Measurements from ENCODE around the gene NUTF2. TPM values are rescaled to one million over a fixed set of nuclear protein-coding genes. Genes with fewer than 3 reads are reported as not detected.
"Not testable (repeated sequence)": the region's sequence is repeated elsewhere in the genome, so short reads cannot be mapped to it uniquely, and the experiment has no call there.

NUTF2 gene
- polyA plus RNA-seq, 3 donors, result 64.2 to 104 (median 90.3) TPM

GRCh38 chr16:67910158-67910557, 63.4 kb downstream of the NUTF2 start:
- intact Hi-C loops (cut with micrococcal nuclease), result no loop called here
- H3K9me3 ChIP-seq (replicated peaks in 1 of 2; ENCODE audit: control insufficient read depth in 1 of 2, insufficient read depth in 1 of 2, low read length in 2 of 2), result no peaks in the 10 kb centered on the region
- peaks cover 37 to 50% of the 10 kb centered on the region in 2 donors for H3K36me3 ChIP-seq (replicated peaks in 1 of 2; ENCODE audit: control insufficient read depth in 1 of 2, insufficient read depth in 2 of 2, low read length in 2 of 2)
- 50% methylated on average over 2 of the region's 2 CpGs for WGBS (ENCODE audit: insufficient coverage)
- no peak for TF ChIP-seq CTCF (IDR thresholded peaks at IDR 0.05)
- no peaks in the 10 kb centered on the region for H3K27me3 ChIP-seq (ENCODE audit: control insufficient read depth in 2 of 2, insufficient read depth in 2 of 2, low read length in 2 of 2)
- peaks cover 3% of the 10 kb centered on the region for H3K79me2 ChIP-seq (ENCODE audit: insufficient read depth, low read length)
- DNase-seq, result no peak
- Mint-ChIP-seq H3K27me3 (ENCODE audit: low read depth in 3 of 3) (peaks cover 0 to 2% (median 0%) of the 10 kb centered on the region in 3 donors), H3K9me3 (peaks cover 0 to 3% (median 0%) of the 10 kb centered on the region in 7 donors), H3K27ac (peak overlapping the region in 1 of 7 donors; percentile 16), H3K4me3 (no peak overlapping the region), H3K36me3 (peaks cover 41 to 61% of the 10 kb centered on the region in 2 donors), H3K4me1 (peaks cover 2% of the 10 kb centered on the region)
- no peaks in the 10 kb centered on the region for H3K4me1 ChIP-seq (ENCODE audit: control insufficient read depth in 1 of 2, insufficient read depth in 2 of 2, low read length in 2 of 2)
- H2AFZ ChIP-seq (ENCODE audit: insufficient read depth, low read depth, low read length, poor library complexity, severe bottlenecking), result no peak overlapping the region
- H4K20me1 ChIP-seq (ENCODE audit: insufficient read depth, low read length), result peaks cover 54% of the 10 kb centered on the region
- no peak overlapping the region for H3K4me3 ChIP-seq (replicated peaks in 1 of 3; ENCODE audit: low read depth in 2 of 3, low read length in 3 of 3)
- no peak overlapping the region for H3K9ac ChIP-seq (ENCODE audit: insufficient read depth, low read length, poor library complexity, severe bottlenecking)
- H3K4me2 ChIP-seq (replicated peaks; ENCODE audit: extremely low read depth, low read length, poor library complexity, severe bottlenecking), result no peak overlapping the region
- H3K27ac ChIP-seq (ENCODE audit: low read depth in 1 of 2, low read length in 2 of 2), result no peak overlapping the region

GRCh38 chr16:67914758-67915495, 68.2 kb downstream of the NUTF2 start:
- intact Hi-C loops (cut with micrococcal nuclease), result no loop called here
- no peaks in the 10 kb centered on the region for H3K4me1 ChIP-seq (ENCODE audit: control insufficient read depth in 1 of 2, insufficient read depth in 2 of 2, low read length in 2 of 2)
- WGBS (ENCODE audit: insufficient coverage), result 94% methylated on average over 5 of the region's 7 CpGs
- Mint-ChIP-seq H3K27ac (peak overlapping the region in 5 of 7 donors; percentile 10 to 51 (median 21)), H3K36me3 (peaks cover 65 to 83% of the 10 kb centered on the region in 2 donors), H3K4me3 (no peak overlapping the region), H3K4me1 (peaks cover 6% of the 10 kb centered on the region), H3K9me3 (no peaks in the 10 kb centered on the region), H3K27me3 (ENCODE audit: low read depth in 3 of 3) (no peaks in the 10 kb centered on the region)
- TF ChIP-seq CTCF (IDR thresholded peaks at IDR 0.05), result no peak
- H3K9ac ChIP-seq (ENCODE audit: insufficient read depth, low read length, poor library complexity, severe bottlenecking), result no peak overlapping the region
- H3K9me3 ChIP-seq (replicated peaks in 1 of 2; ENCODE audit: control insufficient read depth in 1 of 2, insufficient read depth in 1 of 2, low read length in 2 of 2), result no peaks in the 10 kb centered on the region
- H2AFZ ChIP-seq (ENCODE audit: insufficient read depth, low read depth, low read length, poor library complexity, severe bottlenecking), result no peak overlapping the region
- no peak overlapping the region for H3K4me3 ChIP-seq (replicated peaks in 1 of 3; ENCODE audit: low read depth in 2 of 3, low read length in 3 of 3)
- peaks cover 80% of the 10 kb centered on the region for H4K20me1 ChIP-seq (ENCODE audit: insufficient read depth, low read length)
- peaks cover 51 to 79% of the 10 kb centered on the region in 2 donors for H3K36me3 ChIP-seq (replicated peaks in 1 of 2; ENCODE audit: control insufficient read depth in 1 of 2, insufficient read depth in 2 of 2, low read length in 2 of 2)
- H3K79me2 ChIP-seq (ENCODE audit: insufficient read depth, low read length), result peaks cover 43% of the 10 kb centered on the region
- DNase-seq, result no peak
- no peaks in the 10 kb centered on the region for H3K27me3 ChIP-seq (ENCODE audit: control insufficient read depth in 2 of 2, insufficient read depth in 2 of 2, low read length in 2 of 2)
- no peak overlapping the region for H3K4me2 ChIP-seq (replicated peaks; ENCODE audit: extremely low read depth, low read length, poor library complexity, severe bottlenecking)
- H3K27ac ChIP-seq (ENCODE audit: low read depth in 1 of 2, low read length in 2 of 2), result no peak overlapping the region

- DNase-seq; H3K9me3 Mint-ChIP-seq; H3K4me1 ChIP-seq (ENCODE audit: control insufficient read depth in 1 of 2, insufficient read depth in 2 of 2, low read length in 2 of 2); H3K27ac ChIP-seq (ENCODE audit: low read depth in 1 of 2, low read length in 2 of 2); H3K9ac ChIP-seq (ENCODE audit: insufficient read depth, low read length, poor library complexity, severe bottlenecking); H3K4me3 ChIP-seq (replicated peaks in 1 of 3; ENCODE audit: low read depth in 2 of 3, low read length in 3 of 3); H3K4me2 ChIP-seq (replicated peaks; ENCODE audit: extremely low read depth, low read length, poor library complexity, severe bottlenecking); H3K27me3 ChIP-seq (ENCODE audit: control insufficient read depth in 2 of 2, insufficient read depth in 2 of 2, low read length in 2 of 2); intact Hi-C loops (cut with micrococcal nuclease); H2AFZ ChIP-seq (ENCODE audit: insufficient read depth, low read depth, low read length, poor library complexity, severe bottlenecking); H3K4me3 Mint-ChIP-seq; H3K27me3 Mint-ChIP-seq (ENCODE audit: low read depth in 3 of 3); H3K4me1 Mint-ChIP-seq; H3K9me3 ChIP-seq (replicated peaks in 1 of 2; ENCODE audit: control insufficient read depth in 1 of 2, insufficient read depth in 1 of 2, low read length in 2 of 2): not testable (repeated sequence)
- H3K27ac Mint-ChIP-seq, result peak overlapping the region in 1 of 7 donors; percentile 2
- Histone ChIP-seq H4K20me1 (ENCODE audit: insufficient read depth, low read length) (peaks cover 80% of the 10 kb centered on the region), H3K36me3 (replicated peaks in 1 of 2; ENCODE audit: control insufficient read depth in 1 of 2, insufficient read depth in 2 of 2, low read length in 2 of 2) (peaks cover 49 to 76% of the 10 kb centered on the region in 2 donors), H3K79me2 (ENCODE audit: insufficient read depth, low read length) (peaks cover 47% of the 10 kb centered on the region)
- whole genome bisulfite sequencing (ENCODE audit: insufficient coverage), result no CpG with 5 or more reads among the region's 2 CpGs
- H3K36me3 Mint-ChIP-seq, result peaks cover 63 to 80% of the 10 kb centered on the region in 2 donors
These were observed 68.7 kb downstream of the NUTF2 start for GRCh38 chr16:67915496-67915769.
